ENCODE data around the gene ADAM19. TPM values are rescaled to one million over a fixed set of nuclear protein-coding genes. Genes with fewer than 3 reads are reported as not detected.

The ADAM19 gene
- total and polyA plus RNA-seq, 4 donors, result 3.1 to 17.6 (median 12.9) TPM

DNA sequence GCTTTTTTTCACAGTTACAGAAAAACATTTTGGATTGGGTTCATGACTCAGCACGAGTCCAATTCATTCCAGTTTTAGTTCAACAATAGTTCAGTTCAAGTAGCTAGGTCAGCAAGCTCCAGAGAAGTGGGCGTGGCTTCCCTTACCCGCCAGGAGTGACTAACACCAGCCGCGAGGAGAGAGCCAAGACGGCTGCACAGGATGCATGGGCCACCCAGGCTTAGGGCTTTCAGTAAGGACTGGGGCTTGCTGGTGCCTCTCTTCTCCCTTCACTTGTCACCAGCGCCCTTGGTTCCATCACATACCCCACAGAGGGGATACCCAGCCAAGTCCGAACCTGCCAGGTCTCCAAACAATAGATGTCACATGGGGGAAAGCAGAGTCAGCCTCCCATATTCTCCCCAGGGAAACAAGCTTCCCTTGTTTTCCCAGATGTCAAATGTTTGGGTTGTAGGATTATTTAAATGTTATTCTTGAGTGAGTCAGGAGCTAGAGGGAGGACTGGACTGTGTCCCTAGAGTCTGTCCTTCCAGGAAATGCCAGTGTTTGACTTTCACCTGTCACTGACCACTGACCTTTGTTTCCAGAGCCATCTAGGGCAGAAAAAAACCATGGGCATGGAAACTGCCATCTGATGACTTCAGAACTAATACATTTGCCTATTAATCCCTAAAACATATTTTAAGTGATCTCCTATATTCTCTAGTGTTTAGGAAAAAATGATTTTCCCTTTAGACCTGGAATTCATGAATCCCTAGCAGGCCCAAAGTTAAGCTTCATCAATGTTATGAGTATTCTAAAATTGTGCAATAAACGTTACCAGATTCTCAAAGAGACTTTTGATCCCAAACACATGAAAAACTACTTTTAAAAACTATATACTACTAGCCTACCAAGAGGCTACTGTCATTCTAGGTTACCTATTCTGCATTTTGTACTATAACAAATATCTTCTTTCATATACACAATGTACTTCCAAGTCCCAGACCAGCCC lies 63.6 kb downstream of the ADAM19 start:
- H3K36me3 ChIP-seq (ENCODE audit: control insufficient read depth in 4 of 4, insufficient read depth in 4 of 4, low read length in 4 of 4), result peaks cover 1 to 12% (median 7%) of the 10 kb centered on the region in 4 donors
- H3K9ac ChIP-seq (ENCODE audit: insufficient read depth in 1 of 2, low read length in 2 of 2), result peak overlapping the region in 1 of 2 donors; percentile 20
- no peaks in the 10 kb centered on the region for H3K27me3 ChIP-seq (ENCODE audit: control insufficient read depth in 3 of 3, insufficient read depth in 3 of 3, low read length in 2 of 3)
- peaks cover 5 to 30% (median 16%) of the 10 kb centered on the region in 5 donors for H3K4me1 ChIP-seq (ENCODE audit: control insufficient read depth in 5 of 5, insufficient read depth in 5 of 5, low read length in 5 of 5)
- H3K9me3 ChIP-seq (ENCODE audit: control insufficient read depth in 4 of 4, insufficient read depth in 3 of 4, low read length in 3 of 4), result peaks cover 0 to 1% (median 0%) of the 10 kb centered on the region in 4 donors
- H3K4me3 ChIP-seq, result no peak overlapping the region
- DNase-seq (peak; percentile 64 to 92 (median 76)), ATAC-seq (ENCODE audit: insufficient read depth, low FRiP score) (peak; percentile 83)
- peak overlapping the region; percentile 76 to 79 for H3K27ac ChIP-seq (ENCODE audit: low read depth in 1 of 2, low read length in 1 of 2)
- 42 to 73% methylated on average over 9 of the region's 9 CpGs for WGBS, 2 donors
- TF ChIP-seq, protein P1, sequence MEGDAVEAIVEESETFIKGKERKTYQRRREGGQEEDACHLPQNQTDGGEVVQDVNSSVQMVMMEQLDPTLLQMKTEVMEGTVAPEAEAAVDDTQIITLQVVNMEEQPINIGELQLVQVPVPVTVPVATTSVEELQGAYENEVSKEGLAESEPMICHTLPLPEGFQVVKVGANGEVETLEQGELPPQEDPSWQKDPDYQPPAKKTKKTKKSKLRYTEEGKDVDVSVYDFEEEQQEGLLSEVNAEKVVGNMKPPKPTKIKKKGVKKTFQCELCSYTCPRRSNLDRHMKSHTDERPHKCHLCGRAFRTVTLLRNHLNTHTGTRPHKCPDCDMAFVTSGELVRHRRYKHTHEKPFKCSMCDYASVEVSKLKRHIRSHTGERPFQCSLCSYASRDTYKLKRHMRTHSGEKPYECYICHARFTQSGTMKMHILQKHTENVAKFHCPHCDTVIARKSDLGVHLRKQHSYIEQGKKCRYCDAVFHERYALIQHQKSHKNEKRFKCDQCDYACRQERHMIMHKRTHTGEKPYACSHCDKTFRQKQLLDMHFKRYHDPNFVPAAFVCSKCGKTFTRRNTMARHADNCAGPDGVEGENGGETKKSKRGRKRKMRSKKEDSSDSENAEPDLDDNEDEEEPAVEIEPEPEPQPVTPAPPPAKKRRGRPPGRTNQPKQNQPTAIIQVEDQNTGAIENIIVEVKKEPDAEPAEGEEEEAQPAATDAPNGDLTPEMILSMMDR (IDR thresholded peaks at IDR 0.05; ENCODE audit: control extremely low read depth, extremely low read depth), result no peak

DNA sequence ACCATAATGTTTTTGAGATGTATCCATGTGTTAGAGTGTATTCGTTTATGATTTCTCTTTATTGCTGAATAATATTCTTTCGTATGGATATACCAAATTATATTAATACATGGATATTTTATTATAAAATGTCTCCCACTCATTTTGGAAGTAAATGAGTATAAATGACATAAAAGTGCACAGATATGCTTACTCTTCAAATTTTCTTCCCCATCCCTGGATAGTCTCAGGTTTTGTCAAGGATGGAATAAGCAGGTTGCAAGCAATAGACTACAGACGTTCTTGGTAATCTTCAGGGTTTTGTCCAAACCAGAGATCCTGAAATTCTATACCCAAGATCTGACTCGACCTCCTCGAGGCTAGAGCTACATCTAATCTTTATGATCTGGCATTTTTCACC lies 64.9 kb downstream of the ADAM19 start:
- TF ChIP-seq, protein P1 (IDR thresholded peaks at IDR 0.05; ENCODE audit: control extremely low read depth, extremely low read depth), result no peak
- 92 to 95% methylated on average over 5 of the region's 5 CpGs for whole genome bisulfite sequencing, 2 donors
- Histone ChIP-seq H3K27ac (ENCODE audit: low read depth in 1 of 2, low read length in 1 of 2) (peak overlapping the region in 1 of 2 donors; percentile 81), H3K36me3 (ENCODE audit: control insufficient read depth in 4 of 4, insufficient read depth in 4 of 4, low read length in 4 of 4) (peaks cover 1 to 15% (median 9%) of the 10 kb centered on the region in 4 donors), H3K9me3 (ENCODE audit: control insufficient read depth in 4 of 4, insufficient read depth in 3 of 4, low read length in 3 of 4) (peaks cover 0 to 2% (median 0%) of the 10 kb centered on the region in 4 donors), H3K27me3 (ENCODE audit: control insufficient read depth in 3 of 3, insufficient read depth in 3 of 3, low read length in 2 of 3) (no peaks in the 10 kb centered on the region), H3K9ac (ENCODE audit: insufficient read depth in 1 of 2, low read length in 2 of 2) (peak overlapping the region in 1 of 2 donors; percentile 40), H3K4me3 (no peak overlapping the region), H3K4me1 (ENCODE audit: control insufficient read depth in 5 of 5, insufficient read depth in 5 of 5, low read length in 5 of 5) (peaks cover 5 to 20% (median 12%) of the 10 kb centered on the region in 5 donors)
- DNase-seq, result no peak
- ATAC-seq (ENCODE audit: insufficient read depth, low FRiP score), result no peak

DNA sequence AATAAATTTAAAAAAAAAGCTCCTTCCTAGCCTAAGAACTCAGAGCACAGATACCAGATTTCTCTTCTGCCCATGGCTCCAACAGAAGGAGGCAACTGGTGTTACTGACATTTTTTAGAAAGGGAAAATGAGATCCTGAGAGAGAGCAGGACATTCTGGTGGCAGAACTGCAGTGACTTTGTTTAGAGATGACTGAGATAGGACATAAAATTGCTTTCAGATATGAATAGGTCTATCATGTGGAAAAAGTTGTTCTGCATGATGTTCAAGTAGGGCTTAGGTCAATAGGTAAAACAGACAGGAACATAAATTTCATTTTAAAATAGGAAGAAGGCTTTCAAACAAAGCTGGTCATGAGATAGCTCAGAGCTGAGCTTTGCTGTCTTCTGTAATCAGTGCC lies 66.0 kb downstream of the ADAM19 start:
- Histone ChIP-seq H3K4me1 (ENCODE audit: control insufficient read depth in 5 of 5, insufficient read depth in 5 of 5, low read length in 5 of 5) (peaks cover 5 to 20% (median 10%) of the 10 kb centered on the region in 5 donors), H3K9ac (ENCODE audit: insufficient read depth in 1 of 2, low read length in 2 of 2) (no peak overlapping the region), H3K4me3 (no peak overlapping the region), H3K27ac (ENCODE audit: low read depth in 1 of 2, low read length in 1 of 2) (no peak overlapping the region), H3K9me3 (ENCODE audit: control insufficient read depth in 4 of 4, insufficient read depth in 3 of 4, low read length in 3 of 4) (peaks cover 0 to 2% (median 0%) of the 10 kb centered on the region in 4 donors), H3K36me3 (ENCODE audit: control insufficient read depth in 4 of 4, insufficient read depth in 4 of 4, low read length in 4 of 4) (peaks cover 1 to 15% (median 9%) of the 10 kb centered on the region in 4 donors), H3K27me3 (ENCODE audit: control insufficient read depth in 3 of 3, insufficient read depth in 3 of 3, low read length in 2 of 3) (no peaks in the 10 kb centered on the region)
- TF ChIP-seq, protein P1 (IDR thresholded peaks at IDR 0.05; ENCODE audit: control extremely low read depth, extremely low read depth), result no peak
- no peak for ATAC-seq (ENCODE audit: insufficient read depth, low FRiP score)
- no peak for DNase-seq
